ENCODE results near the gene IL36RN.

IL36RN gene

GRCh38 chr2:113104054-113104611 is 45.1 kb downstream of the IL36RN start:
- no peak for DNase-seq

DNA sequence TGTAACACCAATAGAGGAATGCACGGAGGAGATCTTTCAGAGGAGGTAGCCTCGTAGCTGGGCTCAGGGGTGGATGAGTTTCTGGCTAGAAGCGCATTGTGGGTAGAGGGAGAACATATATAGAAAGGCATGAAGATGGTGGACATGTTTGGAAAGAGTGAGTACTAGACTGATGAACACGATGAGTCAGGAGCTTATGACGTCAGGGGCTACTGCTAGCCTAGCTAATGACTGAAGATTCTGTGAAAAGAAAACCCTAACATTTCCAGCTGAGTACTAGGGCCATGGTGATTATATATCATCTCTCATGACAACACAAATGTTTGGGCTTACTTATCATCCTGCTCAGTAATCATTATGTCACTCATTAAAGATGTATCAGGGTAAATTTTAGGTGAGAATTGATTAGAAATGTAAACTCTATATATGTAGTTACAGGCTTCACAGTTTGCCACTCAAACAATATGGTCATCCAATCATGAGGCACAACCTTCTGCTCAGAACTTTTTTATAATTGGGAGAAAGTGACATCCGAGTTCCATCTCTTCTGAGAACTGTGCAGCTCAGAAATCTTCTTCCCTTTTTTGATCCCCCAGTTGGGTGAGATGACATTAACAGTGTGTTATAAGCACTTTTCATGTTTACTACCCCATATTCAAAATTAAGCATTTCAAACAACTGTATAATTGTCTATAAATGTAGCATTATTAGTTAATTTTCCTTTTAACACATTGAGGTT is 46.2 kb downstream of the IL36RN start:
- no peak for DNase-seq

DNA sequence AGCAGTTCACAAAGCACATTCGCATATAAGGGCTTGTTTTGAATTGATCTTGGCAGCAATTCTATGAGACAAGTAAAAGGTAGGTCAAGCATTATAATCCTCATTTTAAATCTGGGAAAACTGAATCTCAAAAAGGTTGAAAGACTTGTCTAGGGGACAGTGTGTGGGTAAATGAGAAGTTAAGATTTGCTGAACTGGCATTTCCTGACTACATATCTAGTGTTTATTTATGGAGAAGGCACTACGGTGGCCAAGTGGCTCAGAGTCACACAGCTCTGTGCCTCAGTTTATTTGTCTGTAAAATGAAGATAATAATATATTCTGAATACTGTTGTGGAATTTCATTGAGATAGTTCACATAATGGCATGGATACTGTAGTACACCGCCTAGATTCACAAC is 52.1 kb downstream of the IL36RN start:
- no peak for DNase-seq

- no peak for DNase-seq
Measured at GRCh38 chr2:113111823-113112287, 52.9 kb downstream of the IL36RN start.

- no peak for DNase-seq
Measured at GRCh38 chr2:113112441-113112840, 53.4 kb downstream of the IL36RN start.

DNA sequence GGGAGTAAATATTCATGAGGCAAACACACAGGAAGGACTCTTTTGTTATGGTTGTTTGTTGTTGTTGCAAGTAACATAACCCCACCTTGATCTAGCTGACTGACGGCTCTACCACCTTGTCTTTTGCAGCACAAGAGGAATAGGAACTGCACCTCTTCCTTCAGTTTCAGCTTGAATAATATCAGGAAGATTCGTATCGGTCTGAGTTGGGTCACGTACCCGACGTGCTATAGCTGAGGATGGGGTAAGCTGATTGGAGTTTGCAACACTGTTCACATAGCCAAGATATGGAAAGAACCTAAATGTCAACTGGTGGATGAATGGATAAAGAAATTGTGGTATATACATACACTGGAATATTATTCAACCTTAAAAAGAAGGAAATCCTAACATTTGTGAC is 53.9 kb downstream of the IL36RN start:
- no peak for DNase-seq

DNA sequence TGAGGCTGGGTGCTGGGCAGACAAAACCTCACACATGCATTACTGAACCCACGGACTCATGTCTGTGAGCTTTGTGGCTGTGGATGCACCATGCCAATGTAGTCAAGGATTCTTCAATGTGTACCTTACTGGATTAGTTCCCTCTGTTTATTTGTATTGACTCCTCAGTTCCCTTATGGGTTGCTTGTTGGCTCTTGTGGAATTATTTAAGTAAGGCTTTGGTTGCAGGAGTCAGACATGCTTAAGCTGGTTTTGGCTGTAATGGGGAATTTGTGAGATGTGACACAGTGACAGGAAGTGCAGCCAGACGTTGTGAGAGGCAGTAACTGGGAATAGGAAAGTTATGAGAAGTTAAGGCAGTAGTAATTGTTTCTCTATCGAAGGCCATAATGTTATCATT is 54.8 kb downstream of the IL36RN start:
- no peak for DNase-seq

Measured in NCI-H1105 treated with DMSO at 0.1 percent for 48 hours (cell line).